Thymus (tissue), 11 donors: Measurements from ENCODE around the gene CRB1. TPM values are rescaled to one million over a fixed set of nuclear protein-coding genes. Genes with fewer than 3 reads are reported as not detected.
A peak's percentile ranks its signal among the peaks of the same experiment; 100 is the strongest.

Source experiments
- DNase-seq, 9 donors: peaks; one replicate each; pipeline ENCODE4 v3.0.0-alpha.2; 2013; ENCODE audit warnings: low spot score in 9 of 9, low read depth in 6 of 9, missing footprints in 1 of 9
- H3K27ac ChIP-seq, 2 donors: one replicate each; pipeline ENCODE4 v1.5.1; 2013; ENCODE audit warnings: control low read depth in 1 of 2, low read depth in 1 of 2, low read length in 1 of 2, mild to moderate bottlenecking in 1 of 2, moderate library complexity in 1 of 2
- H3K27me3 ChIP-seq, 2 donors: one replicate each; pipeline ENCODE4 v1.5.1; 2013; ENCODE audit warnings: low read length in 1 of 2; ENCODE audit not compliant: control insufficient read depth in 2 of 2, insufficient read depth in 1 of 2
- H3K36me3 ChIP-seq, 2 donors: one replicate each; pipeline ENCODE4 v1.5.1; 2013; ENCODE audit warnings: low read length in 1 of 2, mild to moderate bottlenecking in 1 of 2, moderate library complexity in 1 of 2; ENCODE audit not compliant: control insufficient read depth in 2 of 2, insufficient read depth in 2 of 2
- H3K4me1 ChIP-seq, 2 donors: one replicate each; pipeline ENCODE4 v1.5.1; 2013; ENCODE audit warnings: low read length in 2 of 2; ENCODE audit not compliant: control insufficient read depth in 2 of 2, insufficient read depth in 2 of 2
- H3K4me3 ChIP-seq, 2 donors: one replicate each; pipeline ENCODE4 v1.5.1; 2013; ENCODE audit warnings: low read length in 2 of 2, control low read depth in 1 of 2, mild to moderate bottlenecking in 1 of 2
- H3K9me3 ChIP-seq, 2 donors: one replicate each; pipeline ENCODE4 v1.5.1; 2013; ENCODE audit warnings: low read length in 1 of 2, mild to moderate bottlenecking in 1 of 2; ENCODE audit not compliant: control insufficient read depth in 2 of 2, insufficient read depth in 1 of 2
- WGBS: extraction: QIAGEN DNeasy Blood & Tissue Kit; methylation state at CpG from one replicate; pipeline ENCODE4 v1.1.7; 2013; 5-methylcytosine and 5-hydroxymethylcytosine counted together
- polyA plus RNA-seq: library from polyadenylated mRNA; stranded (reverse); fragments of 200-250 nt; gene quantifications from one replicate; pipeline ENCODE4 v1.2.3, GENCODE V29; 2013
- total RNA-seq: library from RNA; stranded (reverse); fragments of 120-200 nt; gene quantifications from one replicate; pipeline ENCODE4 v1.2.4, GENCODE V29; 2013
- donor health status: healthy.

The CRB1 gene
- total and polyA plus RNA-seq, 2 donors = 0.19 to 0.41 TPM

DNA sequence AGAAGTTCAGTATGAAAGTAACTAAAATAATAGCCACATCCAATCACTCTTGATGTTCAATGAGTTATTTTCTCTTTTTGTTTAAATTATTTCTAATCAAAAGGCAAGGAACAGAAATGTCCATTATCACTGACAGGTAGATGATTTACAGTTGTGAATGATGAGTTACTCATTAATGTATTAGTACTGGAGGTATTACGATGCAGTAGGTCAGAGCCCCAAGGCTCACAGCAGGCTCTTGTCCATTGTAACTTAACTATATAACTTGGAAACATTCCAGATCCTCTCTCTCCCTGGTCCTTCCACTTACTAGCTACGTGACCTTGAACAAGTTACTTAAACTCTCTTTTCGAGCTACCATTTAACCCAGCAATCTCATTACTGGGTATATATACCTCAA lies 39.5 kb downstream of the CRB1 start:
- DNase-seq = no peak
- no peaks in the 10 kb centered on the region for H3K36me3 ChIP-seq
- no peaks in the 10 kb centered on the region for H3K4me1 ChIP-seq
- 96% methylated on average over 3 of the region's 3 CpGs for WGBS
- no peak overlapping the region for H3K4me3 ChIP-seq
- no peak overlapping the region for H3K27ac ChIP-seq
- no peaks in the 10 kb centered on the region for H3K27me3 ChIP-seq
- H3K9me3 ChIP-seq = no peaks in the 10 kb centered on the region

DNA sequence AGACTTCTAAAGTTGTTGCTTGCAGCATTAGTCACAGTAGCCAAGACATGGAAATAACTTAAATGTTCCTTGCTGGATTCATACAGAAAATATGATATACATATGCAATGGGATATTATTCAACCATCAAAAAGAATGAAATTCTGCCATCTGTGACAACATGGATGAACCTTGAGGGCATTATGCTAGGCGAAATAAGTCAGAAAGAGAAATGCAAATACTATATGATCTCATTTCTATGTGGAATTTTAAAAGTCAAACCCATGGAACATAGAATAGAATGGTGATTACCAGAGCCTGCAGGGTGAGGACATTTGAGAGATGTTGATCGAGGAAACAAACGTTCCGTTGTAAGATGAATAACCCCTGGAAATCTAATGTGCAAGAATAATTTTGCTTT lies 43.0 kb downstream of the CRB1 start:
- H3K4me1 ChIP-seq = no peaks in the 10 kb centered on the region
- no peaks in the 10 kb centered on the region for H3K36me3 ChIP-seq
- no peak overlapping the region for H3K27ac ChIP-seq
- H3K4me3 ChIP-seq = no peak overlapping the region
- H3K27me3 ChIP-seq = no peaks in the 10 kb centered on the region
- H3K9me3 ChIP-seq = no peaks in the 10 kb centered on the region
- DNase-seq = no peak
- 98% methylated on average over 4 of the region's 4 CpGs for WGBS

DNA sequence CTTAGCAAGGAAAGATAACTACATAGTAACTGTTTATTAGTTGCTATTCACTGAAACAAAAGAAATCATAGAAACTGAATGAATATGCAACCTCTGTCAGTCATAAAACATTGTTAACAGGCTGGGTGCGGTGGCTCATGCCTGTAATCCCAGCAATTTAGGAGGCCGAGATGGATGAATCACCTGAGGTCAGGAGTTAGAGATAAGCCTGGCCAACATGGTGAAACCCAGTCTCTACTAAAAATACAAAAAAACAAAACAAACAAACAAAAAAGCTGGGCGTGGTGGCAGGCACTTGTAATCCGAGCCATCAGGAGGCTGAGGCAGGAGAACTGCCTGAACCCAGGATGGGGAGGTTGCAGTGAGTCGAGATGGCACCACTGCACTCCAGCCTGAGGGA lies 44.1 kb downstream of the CRB1 start:
- no peaks in the 10 kb centered on the region for H3K9me3 ChIP-seq
- H3K27me3 ChIP-seq = no peaks in the 10 kb centered on the region
- 95% methylated on average over 5 of the region's 5 CpGs for WGBS
- H3K27ac ChIP-seq = no peak overlapping the region
- no peak for DNase-seq
- no peaks in the 10 kb centered on the region for H3K4me1 ChIP-seq
- H3K4me3 ChIP-seq = no peak overlapping the region
- H3K36me3 ChIP-seq = no peaks in the 10 kb centered on the region

DNA sequence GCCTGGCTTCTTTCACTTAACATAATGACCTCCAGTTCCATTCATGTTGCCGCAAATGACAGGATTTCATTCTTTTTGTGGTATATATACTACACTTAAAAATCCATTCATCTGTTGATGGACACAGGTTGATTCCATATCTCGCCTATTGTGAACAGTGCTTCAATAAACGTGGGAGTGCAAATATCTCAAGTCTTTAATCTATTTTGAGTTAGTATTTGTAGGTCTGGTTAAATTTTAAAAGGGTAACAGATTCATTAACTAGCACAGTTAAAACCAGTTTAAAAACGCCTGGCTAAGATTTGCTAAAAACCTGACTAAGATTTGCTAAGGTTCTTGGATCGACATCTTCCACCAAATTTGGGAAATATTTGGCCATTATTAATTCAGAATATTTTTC lies 45.7 kb downstream of the CRB1 start:
- WGBS = 82% methylated on average over 5 of the region's 5 CpGs
- Histone ChIP-seq H3K27me3 (no peaks in the 10 kb centered on the region), H3K9me3 (no peaks in the 10 kb centered on the region), H3K36me3 (no peaks in the 10 kb centered on the region), H3K4me1 (no peaks in the 10 kb centered on the region), H3K27ac (no peak overlapping the region), H3K4me3 (no peak overlapping the region)
- DNase-seq = no peak

DNA sequence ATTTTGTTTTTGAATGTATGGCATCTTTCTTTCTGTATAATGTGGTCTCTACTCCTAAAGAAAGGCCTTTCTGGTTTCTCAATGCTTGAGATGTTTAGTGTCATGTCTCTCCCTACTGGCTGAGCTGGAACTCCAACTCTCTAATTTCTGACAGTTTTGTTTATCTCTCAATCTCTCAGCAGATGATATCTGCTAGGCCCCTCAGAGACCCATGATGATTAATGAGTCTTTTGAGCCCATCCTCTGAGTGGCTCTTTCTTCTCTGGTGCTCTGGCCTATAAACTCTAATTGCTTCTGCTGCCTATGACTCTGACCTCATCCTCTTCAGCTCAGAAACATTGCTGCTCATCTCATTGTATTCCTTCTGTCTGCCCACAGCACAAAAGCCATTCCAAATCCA lies 46.6 kb downstream of the CRB1 start:
- Histone ChIP-seq H3K27me3 (no peaks in the 10 kb centered on the region), H3K4me1 (no peaks in the 10 kb centered on the region), H3K27ac (no peak overlapping the region), H3K4me3 (no peak overlapping the region), H3K36me3 (no peaks in the 10 kb centered on the region), H3K9me3 (no peaks in the 10 kb centered on the region)
- DNase-seq = peak in 2 of 9 donors; percentile 4 to 16

DNA sequence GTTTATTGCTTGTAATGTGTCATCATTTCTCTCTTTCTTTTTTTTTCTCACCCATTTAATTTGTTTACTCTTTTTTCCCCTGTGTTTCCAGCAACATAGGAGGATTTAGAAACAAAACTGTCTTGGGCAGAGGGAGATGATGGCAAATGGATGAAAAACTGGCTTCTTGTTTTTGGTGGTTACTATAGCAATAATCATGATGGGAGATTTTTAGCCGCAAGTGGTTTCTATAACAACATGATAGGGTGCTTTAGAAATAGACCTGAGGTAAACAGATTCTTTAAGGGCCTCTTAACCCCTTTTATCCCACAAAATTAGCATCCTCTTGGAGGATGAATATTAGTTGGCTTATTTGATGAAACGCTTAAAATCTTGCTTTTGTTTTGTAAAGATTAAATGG lies 51.6 kb downstream of the CRB1 start:
- peak in 1 of 9 donors; percentile 7 for DNase-seq
- no peaks in the 10 kb centered on the region for H3K27me3 ChIP-seq
- no peaks in the 10 kb centered on the region for H3K36me3 ChIP-seq
- H3K4me1 ChIP-seq = no peaks in the 10 kb centered on the region
- no peaks in the 10 kb centered on the region for H3K9me3 ChIP-seq
- 90% methylated on average over 2 of the region's 2 CpGs for WGBS
- no peak overlapping the region for H3K4me3 ChIP-seq
- H3K27ac ChIP-seq = no peak overlapping the region

DNA sequence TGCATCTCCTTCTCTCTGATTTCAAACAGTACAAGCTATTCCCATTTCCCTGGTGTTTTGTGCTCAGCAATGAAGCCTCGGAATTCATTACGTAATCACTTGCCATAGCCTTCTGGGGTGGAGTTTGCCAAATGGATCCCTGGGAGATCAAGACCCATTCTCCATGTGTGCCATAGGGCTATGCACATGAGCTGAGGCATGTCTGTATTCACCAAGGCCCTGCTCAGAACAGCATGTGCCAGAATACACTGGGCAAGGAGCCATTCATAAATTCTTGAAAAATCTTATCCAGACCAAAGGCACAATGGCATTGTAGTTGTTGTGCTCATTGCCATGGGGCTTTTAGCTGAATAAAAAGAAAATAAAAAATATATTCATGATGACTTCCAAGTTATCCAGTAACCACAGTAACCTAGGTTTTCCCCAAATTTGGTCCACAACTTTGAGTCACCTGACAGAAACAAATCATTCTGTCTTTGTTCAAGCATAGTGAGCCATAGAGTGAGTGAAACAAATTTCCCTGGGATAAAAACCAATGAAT lies 53.0 kb downstream of the CRB1 start:
- WGBS = 97% methylated on average over 2 of the region's 2 CpGs
- H3K4me1 ChIP-seq = no peaks in the 10 kb centered on the region
- H3K27ac ChIP-seq = no peak overlapping the region
- H3K36me3 ChIP-seq = no peaks in the 10 kb centered on the region
- no peaks in the 10 kb centered on the region for H3K27me3 ChIP-seq
- no peaks in the 10 kb centered on the region for H3K9me3 ChIP-seq
- no peak overlapping the region for H3K4me3 ChIP-seq
- no peak for DNase-seq

DNA sequence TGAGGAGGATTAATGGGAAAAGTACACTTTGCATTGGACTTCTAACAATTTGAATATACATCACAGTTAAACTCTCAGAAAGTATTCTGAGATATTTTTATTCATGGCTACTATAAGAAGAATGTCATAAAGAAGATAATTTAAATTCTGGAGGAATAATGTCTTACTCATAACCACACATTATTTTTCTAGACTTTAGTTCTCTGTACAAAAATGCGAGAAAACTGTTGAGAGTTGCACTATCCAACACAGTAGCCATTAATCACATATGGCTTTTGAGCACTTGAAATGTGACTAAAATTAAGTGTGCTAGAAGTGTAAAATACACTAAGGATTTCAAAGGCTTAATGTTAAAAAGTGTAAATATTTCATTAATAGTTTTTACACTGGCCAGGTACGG lies 53.8 kb downstream of the CRB1 start:
- Histone ChIP-seq H3K9me3 (no peaks in the 10 kb centered on the region), H3K4me1 (no peaks in the 10 kb centered on the region), H3K36me3 (no peaks in the 10 kb centered on the region), H3K27me3 (no peaks in the 10 kb centered on the region), H3K27ac (no peak overlapping the region), H3K4me3 (no peak overlapping the region)
- DNase-seq = no peak
- 99% methylated on average over 2 of the region's 2 CpGs for WGBS

DNA sequence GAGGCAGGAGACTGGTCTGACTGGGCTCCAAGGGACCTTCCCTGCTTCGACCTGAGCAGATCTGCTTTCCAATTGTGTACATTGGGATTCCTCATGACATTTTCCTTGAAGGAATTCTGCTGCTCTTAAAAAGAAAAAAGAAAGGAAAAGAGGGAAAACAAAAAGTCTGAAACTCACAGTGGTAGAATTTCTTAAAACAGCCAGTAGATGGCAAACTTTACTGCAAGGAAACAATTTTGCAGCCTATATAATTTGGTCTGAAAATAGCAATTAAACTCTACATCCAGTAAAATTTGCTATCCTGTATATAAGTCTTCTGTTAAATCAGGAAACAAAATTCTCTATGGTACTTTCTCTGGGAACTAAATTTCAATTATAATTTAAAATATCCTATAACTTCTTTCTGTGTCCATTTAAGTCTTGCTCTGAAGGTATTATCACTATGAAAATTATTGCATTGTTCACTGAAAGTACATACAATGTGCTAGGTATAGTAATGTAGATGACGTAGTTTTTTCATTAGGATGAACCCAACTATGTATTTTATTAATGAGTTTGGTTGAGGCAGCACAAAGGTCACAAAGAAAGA lies 59.8 kb downstream of the CRB1 start:
- 55% methylated on average over 2 of the region's 2 CpGs for WGBS

More for the DNA sequence above, 59.8 kb downstream of the CRB1 start:
- no peaks in the 10 kb centered on the region for H3K36me3 ChIP-seq
- no peaks in the 10 kb centered on the region for H3K9me3 ChIP-seq
- peak in 2 of 9 donors; percentile 4 to 26 for DNase-seq
- no peak overlapping the region for H3K27ac ChIP-seq
- no peaks in the 10 kb centered on the region for H3K27me3 ChIP-seq
- no peaks in the 10 kb centered on the region for H3K4me1 ChIP-seq
- no peak overlapping the region for H3K4me3 ChIP-seq
